NCI-H2029 treated with DMSO at 0.1 percent for 48 hours (cell line): ENCODE measurements around the gene ZNF516.
"Not testable (repeated sequence)": the region's sequence is repeated elsewhere in the genome, so short reads cannot be mapped to it uniquely, and the experiment has no call there.

Source experiments
- DNase-seq: peaks from one replicate; lab custom pipeline; 2025; lab: John Stamatoyannopoulos, UW

The ZNF516 gene

DNA sequence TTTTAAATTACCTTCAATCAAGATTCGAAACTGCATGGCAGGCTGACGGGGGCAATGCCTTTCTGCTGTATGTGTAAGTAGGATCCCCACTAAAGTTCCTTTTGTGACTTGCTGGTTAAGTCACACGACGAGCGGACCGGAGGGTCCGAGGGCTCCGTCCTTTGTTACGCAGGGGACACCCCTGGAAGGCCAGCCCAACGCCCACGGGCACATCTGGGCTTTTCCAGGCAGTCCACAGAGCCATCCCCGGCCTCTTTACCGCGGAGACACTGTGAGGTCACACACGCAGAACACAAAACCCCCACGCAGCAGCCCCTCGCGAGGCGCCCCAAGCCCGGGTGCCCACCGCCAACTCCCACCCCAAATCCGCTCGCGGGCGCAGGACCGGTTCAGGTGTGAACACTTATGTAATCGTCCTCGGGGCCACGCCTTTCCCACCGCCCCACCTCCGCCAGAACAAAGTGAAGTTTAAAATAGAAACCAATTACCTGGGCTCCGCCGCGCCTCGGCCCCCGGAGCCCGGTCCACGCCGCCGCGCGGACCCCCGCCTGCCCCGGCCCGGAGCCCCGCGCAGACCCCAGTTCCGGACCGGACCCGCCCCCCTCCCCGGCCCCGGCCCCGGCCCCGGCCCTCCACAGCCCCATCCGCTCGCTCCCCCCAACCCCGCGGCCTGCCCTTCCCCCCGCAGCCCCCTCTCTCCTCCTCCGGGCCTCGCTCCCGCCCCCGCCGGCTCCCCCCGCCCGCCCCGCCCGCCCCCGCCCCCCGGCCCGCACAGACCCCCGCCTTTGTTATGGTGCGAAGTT is 4.2 kb downstream of the ZNF516 start:
- no peak for DNase-seq

DNA sequence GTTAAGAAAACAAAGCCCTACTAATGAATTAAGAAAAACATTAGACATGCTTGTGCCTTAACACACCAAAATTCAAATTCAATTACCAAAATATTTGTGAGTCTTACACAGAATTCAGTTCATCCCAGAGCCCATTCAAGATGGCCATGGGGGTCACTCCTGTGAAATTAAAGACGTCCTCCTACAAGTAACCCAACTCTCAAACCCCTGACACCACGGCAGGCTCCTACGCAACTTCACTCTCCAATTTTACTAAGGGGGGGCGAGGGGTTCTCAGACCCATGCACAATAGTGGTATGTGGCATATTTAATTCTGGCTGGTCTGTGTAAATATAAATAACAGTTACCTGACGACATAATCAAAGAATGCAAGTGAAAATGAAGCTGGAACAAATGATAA is 5.0 kb downstream of the ZNF516 start:
- DNase-seq, result no peak

DNA sequence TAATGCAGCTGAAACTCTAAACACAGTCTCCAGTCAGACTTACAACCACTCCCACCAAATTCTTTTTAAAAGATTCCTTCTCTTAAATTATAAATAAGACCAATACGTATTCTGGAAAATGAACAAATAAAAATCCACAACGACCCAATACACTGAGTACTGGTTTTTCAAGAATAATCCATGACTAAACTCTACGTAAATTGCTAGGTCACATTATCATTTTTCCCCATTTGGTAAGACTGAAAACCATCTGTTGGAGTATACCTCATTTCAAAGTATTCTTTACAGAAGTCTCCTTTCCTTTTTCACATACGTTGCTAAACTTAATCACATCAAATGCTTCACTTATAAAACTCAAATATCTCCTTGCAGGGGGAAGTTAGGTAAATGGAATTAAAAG is 6.0 kb downstream of the ZNF516 start:
- DNase-seq, result no peak

DNA sequence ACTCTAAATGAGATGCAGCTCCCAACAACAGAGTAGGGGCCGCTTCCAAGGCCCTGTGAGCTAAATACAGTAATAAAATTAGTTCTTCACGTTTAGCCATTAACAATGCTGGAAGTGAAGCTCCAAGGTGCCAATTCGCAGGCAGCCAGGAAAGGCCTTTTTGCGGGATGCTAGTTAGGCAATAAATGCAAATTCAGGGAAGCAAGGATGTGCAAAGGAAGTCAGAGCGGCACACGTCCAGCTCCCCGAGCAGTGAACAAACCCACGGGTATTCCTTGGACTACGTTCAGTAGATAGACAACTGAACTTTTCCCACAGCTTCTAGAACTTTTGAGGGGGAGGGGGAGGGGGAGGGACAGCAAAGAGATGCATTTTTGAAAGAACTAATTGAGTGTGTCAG is 6.9 kb downstream of the ZNF516 start:
- DNase-seq, result no peak

DNA sequence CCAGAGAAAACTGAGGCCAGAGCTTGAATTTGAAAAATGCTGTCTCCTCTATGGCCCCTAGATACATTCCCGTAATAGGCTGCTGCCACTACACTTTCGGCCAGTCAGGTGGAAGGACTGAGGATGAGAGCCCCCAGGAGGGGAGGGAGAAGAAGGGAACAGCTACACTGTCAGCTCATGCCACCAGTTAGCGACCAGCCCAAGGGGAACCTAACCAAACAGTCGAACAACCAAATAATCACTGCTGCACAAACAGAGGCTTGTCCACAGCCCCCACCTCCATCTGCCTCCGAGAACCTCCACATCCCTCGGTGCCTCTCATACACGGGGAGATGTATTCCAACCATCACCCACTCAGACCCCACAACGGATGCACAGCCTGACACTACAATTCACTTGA is 7.3 kb downstream of the ZNF516 start:
- DNase-seq, result no peak

DNA sequence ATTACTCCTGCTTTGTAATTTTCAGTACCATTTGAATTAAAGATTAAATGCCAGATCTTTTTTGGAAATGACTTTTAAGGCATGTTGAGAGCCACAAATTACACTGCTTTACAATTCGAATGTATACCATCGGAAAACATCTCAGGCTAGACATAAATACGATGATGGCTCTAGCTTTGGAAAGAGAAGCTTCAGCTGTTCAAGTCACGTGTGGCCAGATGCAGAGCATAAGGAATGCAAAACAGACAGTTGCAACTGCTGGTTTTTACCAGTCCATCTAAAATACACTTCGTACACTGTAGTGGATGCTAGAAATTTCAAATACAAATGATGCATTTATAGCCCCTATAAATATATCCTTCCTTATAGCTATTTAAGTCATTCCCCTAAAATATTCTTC is 8.0 kb downstream of the ZNF516 start:
- DNase-seq, result no peak

DNA sequence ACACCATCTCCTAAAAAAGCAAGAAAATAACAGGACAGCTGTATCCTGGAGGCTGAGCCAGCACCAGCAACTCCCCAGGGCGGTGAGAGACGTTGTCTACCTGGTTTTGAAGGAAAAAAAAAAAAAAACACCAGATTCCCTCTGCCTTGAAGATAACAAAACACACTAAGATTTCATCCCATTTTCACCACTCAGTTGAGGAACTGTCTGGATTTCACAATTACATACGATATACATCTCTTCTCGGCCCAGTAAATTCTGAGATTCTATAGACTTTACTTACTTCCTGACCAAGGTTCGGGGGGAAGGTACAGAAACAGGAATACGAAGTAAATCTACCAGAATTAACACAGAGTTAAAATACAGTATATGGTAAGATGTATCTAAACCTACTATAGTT is 8.5 kb downstream of the ZNF516 start:
- no peak for DNase-seq

DNA sequence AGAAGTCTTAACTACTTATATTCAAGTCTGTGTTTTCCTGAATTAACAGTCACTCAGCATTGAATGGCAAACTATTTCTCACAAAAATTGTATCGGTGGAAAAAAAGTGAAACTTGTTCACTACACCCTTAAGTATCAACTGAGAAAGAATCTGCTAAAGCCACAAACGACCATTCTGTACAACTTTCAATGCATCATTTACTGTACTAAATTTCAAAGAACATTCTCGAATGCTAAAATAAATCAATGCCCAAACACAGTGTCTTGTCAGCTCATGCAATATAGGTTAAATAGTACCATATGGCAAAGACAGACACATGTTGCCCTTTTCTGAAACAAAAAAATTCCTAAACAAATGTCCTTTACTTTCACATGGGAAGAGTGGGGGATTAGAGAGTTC is 9.0 kb downstream of the ZNF516 start:
- DNase-seq, result no peak

DNA sequence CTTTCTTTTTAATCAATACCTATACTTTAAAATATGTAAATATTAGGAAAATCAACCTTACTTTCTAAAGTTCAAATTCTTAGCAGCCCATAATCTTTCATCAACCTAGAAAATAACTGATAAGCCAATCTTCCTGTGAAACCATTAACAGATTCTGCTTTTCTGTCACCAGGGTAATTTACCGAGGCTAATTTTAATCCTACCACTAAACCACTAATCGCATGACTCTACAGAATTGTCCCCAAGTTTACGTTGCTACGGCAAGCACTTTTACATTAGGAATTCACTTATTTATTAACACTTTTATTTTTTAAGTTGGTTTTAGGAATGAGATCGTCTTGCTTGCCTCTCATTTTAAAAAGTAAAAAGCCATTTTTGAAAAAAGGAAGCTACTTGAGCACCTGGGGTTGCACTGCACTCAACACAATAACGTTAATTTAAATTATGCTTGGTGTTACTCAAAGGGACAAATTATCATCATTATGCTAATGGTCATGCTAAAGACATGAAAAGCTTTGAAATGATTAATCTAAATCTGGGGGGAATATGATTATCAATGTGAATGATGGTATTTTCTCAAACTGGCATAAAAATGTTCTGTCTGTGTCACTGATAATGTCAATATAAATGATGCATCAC is 10.2 kb downstream of the ZNF516 start:
- DNase-seq, result no peak

DNA sequence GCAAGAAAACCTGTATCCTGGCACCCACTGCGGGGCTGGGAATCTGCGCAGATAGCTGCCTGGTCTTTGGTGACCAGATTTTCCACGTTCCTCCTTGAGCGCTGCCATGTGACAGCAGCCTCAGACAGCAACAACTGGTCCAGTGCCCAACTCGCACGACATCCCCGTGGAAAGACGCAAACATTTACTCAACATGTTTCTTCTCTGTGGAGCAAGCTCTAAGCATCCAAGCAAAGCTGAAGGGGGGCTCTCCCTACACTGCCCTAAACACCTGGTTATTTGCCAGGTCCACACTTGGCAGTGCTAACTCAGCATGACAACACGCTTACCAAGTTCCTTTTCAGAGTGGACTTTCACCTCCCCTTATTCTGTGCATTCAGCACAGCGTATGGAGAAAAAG is 11.3 kb downstream of the ZNF516 start:
- no peak for DNase-seq

DNA sequence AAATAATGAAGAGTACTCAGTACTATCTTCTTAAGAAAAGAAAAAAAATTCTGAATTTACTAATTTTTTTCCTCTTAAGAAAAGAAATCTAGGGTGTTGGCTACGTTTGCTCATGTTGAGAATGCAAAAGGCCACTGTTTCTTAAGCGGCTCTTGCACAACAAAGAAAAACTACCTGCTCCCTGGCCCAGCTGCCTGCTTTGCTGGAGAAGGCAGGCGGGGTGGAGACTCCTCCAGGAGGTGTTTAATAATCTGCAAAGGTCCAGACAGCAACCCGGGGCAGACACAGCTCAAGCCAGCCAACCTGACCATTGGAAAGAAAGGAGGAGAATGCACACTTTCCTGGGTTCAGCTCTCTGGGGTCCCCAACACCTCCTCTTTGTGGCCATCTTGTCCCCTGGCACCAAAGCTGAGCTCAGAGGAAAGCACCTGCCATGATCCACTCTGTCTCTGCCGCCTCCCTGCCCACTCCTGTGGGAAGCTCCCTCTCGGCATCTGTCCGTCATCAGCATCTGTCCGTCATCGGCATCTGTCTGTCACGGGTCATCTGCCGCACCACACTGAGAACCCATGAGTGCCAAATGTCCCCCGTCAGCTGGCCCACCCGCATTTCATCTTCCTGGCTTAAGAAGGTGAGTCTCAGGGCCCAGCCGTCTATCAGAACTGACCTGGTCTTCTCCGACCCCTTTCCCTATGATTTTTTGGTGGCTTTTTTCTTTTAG is 11.9 kb downstream of the ZNF516 start:
- DNase-seq, result no peak

DNA sequence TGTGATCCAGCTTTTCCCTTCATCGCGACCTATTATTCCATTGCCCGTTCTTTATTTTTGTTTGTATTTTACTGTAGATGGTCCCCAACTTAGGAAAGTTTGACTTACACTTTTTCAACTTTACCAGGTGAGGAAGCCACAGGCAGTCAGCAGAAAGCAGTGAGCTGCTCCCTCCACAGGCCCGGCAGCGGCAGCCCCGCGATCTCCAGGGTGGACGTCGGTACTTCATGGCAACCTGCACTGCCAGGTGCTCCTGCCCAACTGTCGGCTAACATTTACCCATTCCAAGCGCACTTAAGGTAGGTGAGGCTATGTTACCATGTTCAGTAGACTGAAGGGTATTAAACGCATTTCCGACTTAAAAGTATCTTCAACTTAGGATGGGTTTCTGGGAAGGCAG is 12.8 kb downstream of the ZNF516 start:
- no peak for DNase-seq

DNA sequence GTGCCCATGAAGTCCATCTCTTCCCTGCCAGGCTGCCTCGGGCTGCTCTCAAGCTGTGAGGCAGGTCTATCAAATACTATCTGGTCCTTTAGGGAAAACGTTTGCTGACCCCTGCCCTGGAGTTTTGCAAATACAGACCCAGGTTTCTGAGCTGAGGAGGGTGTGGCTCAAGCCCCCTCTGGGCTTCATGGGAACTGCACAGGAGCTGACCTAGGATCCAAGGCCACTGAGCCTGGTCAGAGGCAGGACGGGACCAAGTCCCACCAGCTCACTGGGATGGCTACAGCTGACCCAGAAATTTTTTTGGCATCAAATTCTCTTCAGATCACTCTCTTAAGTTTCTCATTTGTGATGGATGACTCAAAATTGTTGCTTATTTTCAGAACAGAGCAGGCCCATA is 14.1 kb downstream of the ZNF516 start:
- DNase-seq, result no peak

DNA sequence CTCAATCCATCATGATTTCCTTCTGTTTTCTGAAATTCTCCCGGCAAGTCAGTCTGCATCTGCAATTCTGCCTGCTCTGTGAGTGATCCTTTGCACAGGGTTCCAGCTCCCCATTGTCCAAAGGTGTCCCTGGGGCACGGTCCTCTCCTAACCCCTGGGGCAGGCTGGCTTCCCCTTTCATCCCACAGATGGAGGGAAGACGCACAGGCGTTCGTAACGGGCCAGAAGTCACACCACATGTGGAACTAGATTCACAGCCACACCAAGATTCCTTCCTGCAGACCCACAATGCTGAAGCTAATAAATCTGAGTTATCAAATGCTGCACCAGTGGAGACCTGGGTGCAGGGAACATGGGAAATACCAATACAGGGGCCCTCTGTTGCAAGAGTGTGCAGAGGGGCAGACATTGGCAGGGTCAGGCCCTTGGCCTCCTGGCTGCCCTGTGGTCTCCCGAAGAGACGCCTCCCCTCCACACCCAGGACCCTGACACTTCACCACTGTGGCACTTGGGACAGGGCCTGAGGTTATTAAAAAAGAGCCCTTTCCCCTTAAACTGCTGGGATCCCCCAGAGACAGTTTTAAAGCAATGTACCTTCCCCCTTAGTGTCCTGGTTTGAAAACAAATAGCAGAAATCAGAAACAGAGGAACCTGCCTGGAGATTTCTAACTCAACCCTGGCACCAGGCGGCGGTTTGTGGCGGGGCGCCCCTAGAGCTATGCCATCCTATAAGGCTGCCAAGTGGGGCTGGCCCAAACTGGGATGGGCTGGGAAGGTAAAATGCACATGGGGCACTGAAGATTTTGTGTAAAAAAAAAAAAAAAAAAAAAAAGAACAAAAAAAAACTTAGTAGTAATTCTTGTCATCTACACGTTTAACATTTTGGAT is 15.4 kb downstream of the ZNF516 start:
- DNase-seq, result no peak

DNA sequence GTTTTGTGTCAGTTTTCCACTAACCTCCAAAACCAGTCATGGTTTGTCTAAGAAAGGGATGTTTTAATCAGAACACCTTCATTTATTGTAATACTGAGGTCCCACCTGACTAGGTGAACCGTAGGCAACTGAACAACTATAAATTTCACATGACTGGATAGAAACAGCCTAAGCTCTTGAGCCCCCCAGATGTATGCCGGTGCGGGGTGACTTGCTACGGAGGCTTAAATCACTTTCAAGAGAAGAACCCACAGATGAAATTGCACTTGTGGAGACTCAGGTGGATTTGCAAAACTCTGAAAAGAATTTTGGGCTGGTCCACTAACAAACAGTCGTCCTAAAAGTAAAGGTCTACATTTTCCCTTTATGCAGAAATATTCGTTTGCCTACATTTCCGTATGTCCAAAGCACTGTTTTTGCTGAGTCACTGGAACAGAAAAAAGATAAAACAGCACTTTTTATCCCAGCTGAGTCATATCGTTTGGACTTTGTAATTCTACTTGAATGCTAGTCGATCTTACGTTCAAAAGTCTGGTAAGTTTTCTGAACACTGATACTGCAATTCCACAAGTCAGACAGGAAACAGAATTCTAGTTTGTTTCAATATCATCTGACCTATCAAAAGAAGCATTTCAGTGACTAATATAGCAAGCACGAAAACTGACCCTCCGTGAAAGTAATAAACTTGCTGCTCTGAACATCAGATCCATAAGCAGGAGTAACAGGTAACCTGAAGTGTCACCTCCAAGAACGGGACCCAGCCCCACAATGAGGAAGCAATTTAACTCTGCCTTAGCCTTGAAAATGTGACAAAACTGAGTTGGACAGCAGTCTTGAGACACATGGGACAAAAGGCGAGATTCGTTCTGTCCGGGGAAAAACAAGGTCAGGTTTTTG is 18.1 kb downstream of the ZNF516 start:
- DNase-seq, result no peak

DNA sequence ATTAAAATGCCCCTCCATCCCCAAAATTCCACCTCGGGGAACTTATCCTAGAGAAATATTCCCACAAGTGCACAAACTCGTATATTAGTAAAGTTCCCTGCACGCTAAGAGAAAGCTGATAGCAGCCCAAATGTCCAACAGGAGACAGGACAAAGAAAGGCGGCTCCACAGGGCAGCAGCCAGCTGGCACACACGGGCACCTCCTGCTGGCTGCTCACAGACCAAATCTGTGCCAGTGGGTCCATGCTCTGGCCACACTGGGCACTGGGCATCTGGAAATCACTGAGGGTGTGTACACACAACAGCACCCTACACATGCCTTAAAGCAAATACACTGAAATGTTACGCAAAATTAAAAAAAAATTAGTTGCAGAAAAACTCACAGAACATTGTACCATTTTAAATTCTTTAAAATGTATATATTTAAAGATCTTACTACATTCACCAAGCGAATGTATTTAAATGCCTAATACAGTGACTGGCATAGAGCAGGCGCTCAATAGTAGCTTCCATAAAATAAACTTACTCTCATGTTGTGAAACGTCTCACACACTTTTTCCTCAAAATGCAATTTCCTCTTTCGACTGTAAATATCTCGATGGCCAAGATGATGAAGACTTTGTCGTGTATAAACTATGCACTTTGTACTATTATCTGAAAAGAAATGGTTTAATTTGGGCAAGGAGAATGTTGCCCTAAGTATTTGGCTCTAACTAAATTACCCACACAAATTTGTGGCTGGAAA is 19.4 kb downstream of the ZNF516 start:
- DNase-seq, result no peak

DNA sequence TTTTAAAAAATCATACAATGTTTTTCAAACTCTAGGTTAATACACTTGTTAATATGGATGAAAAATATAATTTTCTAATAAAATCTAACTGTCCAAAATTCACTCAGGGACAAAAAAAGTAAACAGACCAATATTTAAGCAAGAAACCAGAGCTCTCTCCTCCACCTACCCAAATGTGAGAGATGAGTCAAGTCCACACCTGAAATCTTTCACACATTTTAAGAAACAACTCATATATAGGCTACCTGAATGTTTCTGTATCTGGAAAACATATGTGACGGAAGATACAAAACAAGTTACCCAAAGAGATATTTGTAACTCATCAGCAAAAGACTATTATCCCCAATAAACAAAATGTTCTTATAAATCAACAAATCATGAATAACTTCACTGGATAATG is 20.2 kb downstream of the ZNF516 start:
- no peak for DNase-seq

DNA sequence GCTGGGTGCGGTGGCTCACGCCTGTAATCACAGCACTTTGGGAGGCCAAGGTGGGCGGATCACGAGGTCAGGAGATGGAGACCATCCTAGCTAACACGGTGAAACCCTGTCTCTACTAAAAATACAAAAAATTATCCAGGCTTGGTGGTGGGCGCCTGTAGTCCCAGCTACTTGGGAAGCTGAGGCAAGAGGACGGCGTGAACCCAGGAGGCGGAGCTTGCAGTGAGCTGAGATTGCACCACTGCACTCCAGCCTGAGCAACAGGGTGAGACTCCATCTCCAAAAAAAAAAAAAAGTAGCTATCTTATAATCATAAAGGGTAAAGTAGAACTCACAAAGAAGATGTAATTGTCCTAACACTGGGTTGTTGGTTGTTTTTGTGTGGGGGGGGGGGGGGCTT is 21.5 kb downstream of the ZNF516 start:
- not testable (repeated sequence) for DNase-seq

DNA sequence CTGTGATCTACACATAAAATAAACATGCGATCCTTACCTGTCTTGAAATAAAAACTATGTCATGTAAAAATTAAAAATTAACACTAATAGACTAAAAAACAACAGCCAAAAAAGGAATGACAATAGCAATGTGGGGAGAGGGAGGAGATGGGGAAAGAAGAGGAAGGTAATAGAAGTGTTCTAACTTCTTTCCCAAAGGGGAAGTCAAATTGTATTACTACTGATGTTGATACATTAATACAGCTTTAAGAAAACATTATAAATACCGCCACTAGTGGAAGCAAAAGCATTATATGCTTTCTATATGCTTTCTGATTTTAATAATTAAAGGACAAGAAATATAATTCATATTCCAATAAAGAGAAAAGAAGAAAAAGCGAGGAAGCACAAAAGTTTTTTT is 22.2 kb downstream of the ZNF516 start:
- DNase-seq, result no peak

DNA sequence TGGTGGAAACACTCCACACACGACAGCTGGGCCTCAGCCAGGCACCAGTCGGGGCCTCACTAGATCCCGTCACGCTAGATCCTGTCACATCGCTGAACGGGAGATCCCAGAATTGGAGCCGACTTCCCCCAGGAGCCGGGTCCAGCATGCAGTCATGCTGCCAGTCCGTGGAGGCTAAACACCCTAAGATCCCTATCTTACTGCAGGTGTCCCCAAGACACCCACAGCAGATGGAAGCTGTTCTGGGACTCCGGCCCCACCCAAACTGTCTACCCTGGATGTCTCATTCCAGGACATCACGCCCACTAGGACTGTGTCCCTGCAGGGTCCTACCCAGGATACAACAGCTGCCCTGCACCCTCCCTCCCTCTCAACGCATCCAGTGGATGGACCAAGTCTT is 23.4 kb downstream of the ZNF516 start:
- no peak for DNase-seq
